Right lobe of liver (tissue), 6 donors: ENCODE data around the gene HSD17B8. TPM values are rescaled to one million over a fixed set of nuclear protein-coding genes. Genes with fewer than 3 reads are reported as not detected.
A peak's percentile ranks its signal among the peaks of the same experiment; 100 is the strongest.

ENCODE experiments used
- ATAC-seq, 4 donors: fragments of 200-7000 bp; cut with Tn5 transposase; one replicate each; pipeline ENCODE4 v1.9.1; 2020; ENCODE audit warnings: mild to moderate bottlenecking in 4 of 4, moderate library complexity in 4 of 4
- DNase-seq, 3 donors: peaks; one replicate each; pipeline ENCODE4 v3.0.0-alpha.2; 2020
- H3K27ac ChIP-seq, 3 donors: fragments of 200-600 bp; one replicate each; pipeline ENCODE4 v1.8.0; 2022
- H3K27me3 ChIP-seq, 2 donors: fragments of 200-600 bp; one replicate each; pipeline ENCODE4 v1.8.0; 2022
- H3K36me3 ChIP-seq, 4 donors: fragments of 200-600 bp; sonication (generic) in 1 of 4; one replicate each; pipeline versions ENCODE4 v1.5.1 to v1.8.0; 2017 to 2022; ENCODE audit warnings: control low read depth in 1 of 4
- H3K4me1 ChIP-seq, 4 donors: fragments of 200-600 bp; sonication (generic) in 1 of 4; one replicate each; pipeline versions ENCODE4 v1.5.1 to v1.8.0; 2017 to 2022; ENCODE audit warnings: control low read depth in 1 of 4
- H3K4me3 ChIP-seq, 3 donors: fragments of 200-600 bp; one replicate each; pipeline ENCODE4 v1.8.0; 2022
- H3K9me3 ChIP-seq, 4 donors: fragments of 200-600 bp; sonication (generic) in 1 of 4; one replicate each; pipeline versions ENCODE4 v1.5.1 to v1.8.0; 2017 to 2022; ENCODE audit warnings: control low read depth in 1 of 4
- POLR2A ChIP-seq: fragments of 450-650 bp; IDR thresholded peaks from one replicate; pipeline ENCODE4 v1.6.1; 2017; ENCODE audit warnings: antibody characterized with exemption, mild to moderate bottlenecking
- WGBS: methylation state at CpG from one replicate; pipeline ENCODE4 v1.1.6; 2018; ENCODE audit warnings: low coverage, low lambda C conversion rate; ENCODE audit not compliant: insufficient coverage; ENCODE audit errors: missing lambda C conversion rate; 5-methylcytosine and 5-hydroxymethylcytosine counted together
- intact Hi-C, 2 donors: fragments of 100-400 bp; cut with DNase I; formaldehyde crosslinking; loops; one replicate each; pipeline versions ENCODE4 v1.11.2 to v1.14.1; 2022
- total RNA-seq, 6 experiments: library from RNA; depleted of rRNA in 2 of 6; stranded (reverse); fragments of >200 nt in 2 of 6; fragmentation: NEBNext Ultra II Directional in 3 of 6; extraction: Animal tissue kit (Norgen Biotek cat#: 25700) in 3 of 6; gene quantifications; one replicate each; pipeline versions ENCODE4 v1.1.0 to v1.2.4, GENCODE V29; 2016 to 2023
- TF ChIP-seq, protein P1 (sequence below), 4 donors: fragments of 200-600 bp in 3 of 4; fragments of 450-650 bp in 1 of 4; IDR thresholded peaks; one replicate each; pipeline versions ENCODE4 v1.5.1 to v1.8.0; 2016 to 2022; ENCODE audit warnings: antibody characterized with exemption in 4 of 4, mild to moderate bottlenecking in 2 of 4
- donor health status: DM: no; HTN: yes; CAD: no.
- donor health status: DM: no; HTN: no; CAD: no.
- donor health status: DM: no; HTN: no; CAD: no.
- donor health status: DM: no; HTN: yes; CAD: no.
- donor health status: DM: no; HTN: yes; CAD: no.

HSD17B8 gene
- total RNA-seq, 6 experiments from 2014 or later, result 14.3 to 39.8 (median 33.8) TPM

DNA sequence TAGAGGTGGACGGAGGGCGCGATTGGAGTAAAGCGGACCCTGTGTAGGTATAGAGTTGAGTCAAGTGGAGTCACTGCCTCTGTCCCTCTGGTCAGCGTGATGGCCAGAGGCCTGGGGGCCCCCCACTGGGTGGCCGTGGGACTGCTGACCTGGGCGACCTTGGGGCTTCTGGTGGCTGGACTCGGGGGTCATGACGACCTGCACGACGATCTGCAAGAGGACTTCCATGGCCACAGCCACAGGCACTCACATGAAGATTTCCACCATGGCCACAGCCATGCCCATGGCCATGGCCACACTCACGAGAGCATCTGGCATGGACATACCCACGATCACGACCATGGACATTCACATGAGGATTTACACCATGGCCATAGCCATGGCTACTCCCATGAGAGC is 3.3 kb upstream of the HSD17B8 start:
- no peak for ATAC-seq
- Histone ChIP-seq H3K36me3 (peaks cover 0 to 32% (median 20%) of the 10 kb centered on the region in 4 donors), H3K27ac (peak overlapping the region; percentile 94 to 98 (median 96)), H3K27me3 (no peaks in the 10 kb centered on the region), H3K4me1 (peaks cover 3 to 59% (median 24%) of the 10 kb centered on the region in 4 donors), H3K9me3 (no peaks in the 10 kb centered on the region), H3K4me3 (peak overlapping the region; percentile 59 to 96 (median 88))
- WGBS, result 2% methylated on average over 7 of the region's 14 CpGs
- no peak for TF ChIP-seq POLR2A
- TF ChIP-seq, protein P1, sequence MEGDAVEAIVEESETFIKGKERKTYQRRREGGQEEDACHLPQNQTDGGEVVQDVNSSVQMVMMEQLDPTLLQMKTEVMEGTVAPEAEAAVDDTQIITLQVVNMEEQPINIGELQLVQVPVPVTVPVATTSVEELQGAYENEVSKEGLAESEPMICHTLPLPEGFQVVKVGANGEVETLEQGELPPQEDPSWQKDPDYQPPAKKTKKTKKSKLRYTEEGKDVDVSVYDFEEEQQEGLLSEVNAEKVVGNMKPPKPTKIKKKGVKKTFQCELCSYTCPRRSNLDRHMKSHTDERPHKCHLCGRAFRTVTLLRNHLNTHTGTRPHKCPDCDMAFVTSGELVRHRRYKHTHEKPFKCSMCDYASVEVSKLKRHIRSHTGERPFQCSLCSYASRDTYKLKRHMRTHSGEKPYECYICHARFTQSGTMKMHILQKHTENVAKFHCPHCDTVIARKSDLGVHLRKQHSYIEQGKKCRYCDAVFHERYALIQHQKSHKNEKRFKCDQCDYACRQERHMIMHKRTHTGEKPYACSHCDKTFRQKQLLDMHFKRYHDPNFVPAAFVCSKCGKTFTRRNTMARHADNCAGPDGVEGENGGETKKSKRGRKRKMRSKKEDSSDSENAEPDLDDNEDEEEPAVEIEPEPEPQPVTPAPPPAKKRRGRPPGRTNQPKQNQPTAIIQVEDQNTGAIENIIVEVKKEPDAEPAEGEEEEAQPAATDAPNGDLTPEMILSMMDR (IDR thresholded peaks at IDR 0.05), result no peak
- intact Hi-C loops, result no loop called here
- DNase-seq, result no peak

DNA sequence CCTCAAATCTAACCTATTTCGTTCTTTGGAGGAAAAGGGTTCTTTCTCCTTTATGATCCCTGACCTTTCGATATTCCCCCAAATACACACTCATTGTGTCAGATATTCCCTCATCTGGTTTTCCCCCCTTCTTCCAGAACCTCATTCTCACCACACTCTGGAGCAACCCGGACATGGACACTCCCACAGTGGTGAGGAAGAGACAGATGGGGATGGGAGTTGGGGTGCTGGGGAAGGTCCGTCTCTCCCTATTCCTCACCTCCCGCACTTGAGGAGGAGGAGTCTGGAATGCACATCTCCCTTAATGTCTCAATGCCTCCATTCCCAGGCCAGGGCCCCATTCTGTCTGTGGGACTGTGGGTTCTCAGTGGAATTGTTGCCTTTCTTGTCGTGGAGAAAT is 2.5 kb upstream of the HSD17B8 start:
- TF ChIP-seq, protein P1 (IDR thresholded peaks at IDR 0.05), result no peak
- TF ChIP-seq POLR2A, result no peak
- H3K27me3 ChIP-seq, result no peaks in the 10 kb centered on the region
- H3K4me1 ChIP-seq, result peaks cover 3 to 59% (median 24%) of the 10 kb centered on the region in 4 donors
- H3K27ac ChIP-seq, result no peak overlapping the region
- intact Hi-C loops, result no loop called here
- DNase-seq, result no peak
- 92% methylated on average over 4 of the region's 6 CpGs for WGBS
- peaks cover 0 to 25% (median 12%) of the 10 kb centered on the region in 4 donors for H3K36me3 ChIP-seq
- no peak for ATAC-seq
- H3K4me3 ChIP-seq, result peak overlapping the region; percentile 59 to 96 (median 88)
- H3K9me3 ChIP-seq, result no peaks in the 10 kb centered on the region

DNA sequence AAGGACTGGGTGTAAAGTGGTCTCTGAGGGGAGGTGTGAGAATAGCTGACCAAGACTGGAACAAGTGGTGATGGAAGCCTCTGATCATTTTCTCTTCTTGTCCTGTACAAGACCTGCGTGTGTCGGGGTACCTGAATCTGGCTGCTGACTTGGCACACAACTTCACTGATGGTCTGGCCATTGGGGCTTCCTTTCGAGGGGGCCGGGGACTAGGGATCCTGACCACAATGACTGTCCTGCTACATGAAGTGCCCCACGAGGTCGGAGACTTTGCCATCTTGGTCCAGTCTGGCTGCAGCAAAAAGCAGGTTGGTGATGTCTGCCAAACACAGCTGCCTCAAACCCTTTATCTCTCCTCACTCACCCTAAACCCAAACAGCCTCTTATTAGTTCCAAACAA is 1.7 kb upstream of the HSD17B8 start:
- TF ChIP-seq, protein P1 (IDR thresholded peaks at IDR 0.05), result no peak
- no peak for TF ChIP-seq POLR2A
- no peak overlapping the region for H3K4me3 ChIP-seq
- no peaks in the 10 kb centered on the region for H3K9me3 ChIP-seq
- 93% methylated on average over 3 of the region's 6 CpGs for WGBS
- H3K27me3 ChIP-seq, result no peaks in the 10 kb centered on the region
- DNase-seq, result peak in 1 of 3 donors; percentile 37
- H3K4me1 ChIP-seq, result peaks cover 3 to 51% (median 20%) of the 10 kb centered on the region in 4 donors
- ATAC-seq, result no peak
- H3K36me3 ChIP-seq, result peaks cover 0 to 20% (median 9%) of the 10 kb centered on the region in 4 donors
- no peak overlapping the region for H3K27ac ChIP-seq
- intact Hi-C loops, result no loop called here

DNA sequence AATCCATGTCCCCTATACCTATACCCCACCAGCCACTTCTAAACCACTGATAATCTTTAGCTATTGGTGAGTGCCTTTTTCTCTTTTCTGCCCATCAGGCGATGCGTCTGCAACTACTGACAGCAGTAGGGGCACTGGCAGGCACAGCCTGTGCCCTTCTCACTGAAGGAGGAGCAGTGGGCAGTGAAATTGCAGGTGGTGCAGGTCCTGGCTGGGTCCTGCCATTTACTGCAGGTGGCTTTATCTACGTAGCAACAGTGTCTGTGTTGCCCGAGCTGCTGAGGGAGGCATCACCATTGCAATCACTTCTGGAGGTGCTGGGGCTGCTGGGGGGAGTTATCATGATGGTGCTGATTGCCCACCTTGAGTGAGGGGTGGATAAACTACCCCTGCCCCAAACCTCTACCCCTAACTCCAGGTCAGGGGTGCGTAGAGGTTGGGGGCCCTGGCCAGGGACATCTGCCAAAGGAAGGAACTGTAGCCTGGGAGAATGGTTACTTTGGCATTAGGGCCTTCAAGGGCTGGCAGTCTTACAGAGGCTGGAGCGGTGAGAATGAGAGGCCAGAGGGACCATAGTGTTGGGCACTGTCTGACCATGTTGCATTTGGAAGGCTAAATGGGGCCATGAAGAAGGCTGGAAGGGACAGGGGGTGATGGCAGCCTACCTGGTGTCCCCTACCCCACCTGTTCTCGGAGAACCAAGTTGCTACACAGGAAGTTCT is 851 bp upstream of the HSD17B8 start:
- DNase-seq, result peak in 1 of 3 donors; percentile 29

More for the DNA sequence above, 851 bp upstream of the HSD17B8 start:
- Histone ChIP-seq H3K36me3 (peaks cover 0 to 20% (median 9%) of the 10 kb centered on the region in 4 donors), H3K27me3 (no peaks in the 10 kb centered on the region), H3K4me1 (peaks cover 3 to 44% (median 17%) of the 10 kb centered on the region in 4 donors), H3K9me3 (no peaks in the 10 kb centered on the region), H3K27ac (peak overlapping the region in 1 of 3 donors; percentile 2), H3K4me3 (no peak overlapping the region)
- intact Hi-C loops, result no loop called here
- TF ChIP-seq, protein P1 (IDR thresholded peaks at IDR 0.05), result no peak
- TF ChIP-seq POLR2A, result no peak
- WGBS, result 93% methylated on average over 4 of the region's 7 CpGs
- ATAC-seq, result no peak
